GM21576 (cell line): Measurements from ENCODE around the gene ZNF333.
"Not testable (repeated sequence)": the region's sequence is repeated elsewhere in the genome, so short reads cannot be mapped to it uniquely, and the experiment has no call there.

Experiments used
- ATAC-seq: cut with Tn5 transposase; IDR thresholded peaks from one replicate; pipeline ENCODE4 v1.9.1; 2021; ENCODE audit warnings: mild to moderate bottlenecking, moderate library complexity; ENCODE audit not compliant: unreplicated experiment

ZNF333 gene

DNA sequence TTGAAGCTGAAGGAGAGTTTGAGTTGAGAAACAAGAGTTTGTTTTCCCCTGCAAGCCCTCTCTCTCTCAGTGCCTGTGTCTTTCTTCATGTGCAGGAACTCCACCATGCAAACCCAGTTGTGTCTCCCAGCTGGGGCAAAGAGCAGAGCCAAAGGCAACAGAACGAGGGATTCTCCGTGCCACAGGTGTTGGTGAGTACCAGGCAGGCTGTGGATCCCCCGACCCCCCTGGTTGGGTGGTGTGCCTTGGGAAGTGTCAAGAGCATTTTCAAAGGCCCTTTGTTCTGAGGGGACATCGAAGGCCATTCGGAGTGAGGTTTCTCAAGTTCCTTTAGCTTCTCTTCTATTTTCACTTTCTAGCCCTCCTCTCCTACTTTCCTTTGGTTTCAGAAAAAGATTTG is 5.6 kb downstream of the ZNF333 start:
- ATAC-seq = no peak

DNA sequence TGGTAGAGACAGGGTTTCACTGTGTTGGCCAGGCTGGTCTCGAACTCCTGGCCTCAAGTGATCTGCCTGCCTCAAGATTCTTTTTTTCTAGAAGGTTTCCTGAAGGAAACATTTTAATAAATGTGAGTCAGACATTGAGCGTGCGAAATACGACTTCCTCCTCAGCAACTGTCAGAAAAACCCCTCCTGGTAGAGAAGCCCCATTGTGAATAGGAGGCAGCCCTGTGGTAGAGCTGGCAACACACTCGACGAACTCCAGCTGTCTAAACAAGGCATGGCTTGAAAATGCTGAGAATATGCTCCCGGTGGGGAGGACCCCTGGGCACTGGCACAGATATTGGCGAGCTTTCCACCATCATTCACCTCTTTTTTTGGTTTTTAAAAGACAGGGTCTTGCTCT is 9.8 kb downstream of the ZNF333 start:
- no peak for ATAC-seq

DNA sequence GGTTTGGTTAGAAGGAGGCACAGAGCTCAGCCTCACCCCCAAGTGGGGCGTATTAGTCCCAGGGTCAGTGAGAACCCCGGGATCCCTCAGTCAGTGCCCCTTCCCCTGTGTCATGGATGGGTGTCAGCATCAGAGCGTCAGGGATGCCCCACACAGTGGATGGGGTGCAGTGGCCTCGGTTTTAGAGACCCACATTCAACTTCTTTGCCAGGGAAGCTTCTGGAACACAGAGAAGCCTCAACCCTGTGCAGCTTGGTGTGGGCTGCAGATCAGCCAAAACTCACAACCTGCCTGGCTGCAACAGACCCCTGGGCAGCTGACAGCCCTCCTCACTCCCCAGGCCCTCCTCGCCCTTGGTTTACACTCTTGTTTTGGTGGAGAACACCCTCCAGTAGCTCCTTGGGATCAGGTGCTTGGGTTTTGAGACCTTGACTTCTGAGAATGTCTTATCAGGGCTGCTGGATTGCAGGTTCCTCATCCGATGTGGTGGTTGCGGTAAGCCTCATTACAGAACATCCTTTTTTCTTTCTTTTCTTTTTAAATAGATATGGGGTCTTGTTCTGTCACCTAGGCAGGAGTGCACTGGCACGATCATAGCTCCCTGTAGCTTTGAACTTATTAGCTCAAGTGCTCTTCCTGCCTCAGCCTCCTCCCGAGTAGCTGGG is 11.0 kb downstream of the ZNF333 start:
- no peak for ATAC-seq

DNA sequence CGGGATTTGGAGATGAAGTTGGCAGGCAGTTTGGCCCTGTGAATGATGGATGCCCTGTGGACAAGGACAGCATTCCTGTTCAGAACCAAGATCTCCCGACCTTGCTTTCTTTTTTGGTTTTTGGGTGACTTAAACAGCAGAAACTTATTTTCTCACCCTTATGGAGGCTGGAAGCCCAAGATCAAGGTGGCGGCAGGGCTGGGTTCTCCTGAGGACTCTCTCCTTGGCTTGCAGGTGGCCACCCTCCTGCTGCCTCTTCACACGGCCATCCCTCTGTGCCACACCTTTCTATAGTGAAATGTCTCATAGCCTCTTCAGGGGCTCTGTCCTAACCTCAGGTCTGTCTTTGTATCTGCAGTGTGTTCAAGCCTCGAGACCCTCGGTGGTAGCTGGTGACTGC is 14.0 kb downstream of the ZNF333 start:
- ATAC-seq = no peak

DNA sequence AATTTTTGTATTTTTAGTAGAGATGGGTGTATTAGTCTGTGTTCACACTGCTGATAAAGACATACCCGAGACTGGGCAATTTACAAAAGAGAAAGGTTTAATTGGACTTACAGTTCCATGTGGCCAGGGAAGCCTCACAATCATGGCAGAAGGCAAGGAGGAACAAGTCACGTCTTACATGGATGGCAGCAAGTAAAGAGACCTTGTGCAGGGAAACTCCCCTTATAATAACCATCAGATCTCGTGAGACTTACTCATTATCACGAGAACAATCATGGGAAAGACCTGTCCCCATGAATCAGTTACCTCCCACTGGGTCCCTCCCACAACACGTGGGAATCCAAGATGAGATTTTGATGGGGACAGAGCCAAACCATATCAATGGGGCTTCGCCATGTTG is 14.6 kb downstream of the ZNF333 start:
- no peak for ATAC-seq

GRCh38 chr19:14715841-14716240 is 26.0 kb downstream of the ZNF333 start:
- ATAC-seq = no peak

DNA sequence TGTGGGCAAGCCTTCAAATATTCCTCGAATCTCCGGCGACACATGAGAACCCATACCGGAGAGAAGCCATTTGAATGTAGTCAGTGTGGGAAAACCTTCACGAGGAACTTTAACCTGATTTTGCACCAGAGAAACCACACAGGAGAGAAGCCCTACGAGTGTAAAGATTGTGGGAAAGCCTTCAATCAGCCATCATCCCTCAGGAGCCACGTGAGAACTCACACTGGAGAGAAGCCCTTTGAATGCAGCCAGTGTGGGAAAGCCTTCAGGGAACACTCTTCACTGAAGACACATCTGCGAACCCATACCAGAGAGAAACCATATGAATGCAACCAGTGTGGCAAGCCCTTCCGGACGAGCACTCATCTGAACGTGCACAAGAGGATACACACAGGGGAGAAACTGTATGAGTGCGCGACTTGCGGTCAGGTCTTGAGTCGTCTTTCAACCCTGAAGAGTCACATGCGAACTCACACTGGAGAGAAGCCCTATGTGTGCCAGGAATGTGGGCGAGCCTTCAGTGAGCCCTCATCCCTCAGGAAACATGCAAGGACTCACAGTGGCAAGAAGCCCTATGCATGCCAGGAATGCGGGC is 28.8 kb downstream of the ZNF333 start:
- ATAC-seq = no peak

GRCh38 chr19:14719162-14719561 is 29.3 kb downstream of the ZNF333 start:
- no peak for ATAC-seq

GRCh38 chr19:14722127-14722526 is 32.3 kb downstream of the ZNF333 start:
- no peak for ATAC-seq

- no peak for ATAC-seq
Measured at GRCh38 chr19:14728595-14728994, 38.7 kb downstream of the ZNF333 start.

DNA sequence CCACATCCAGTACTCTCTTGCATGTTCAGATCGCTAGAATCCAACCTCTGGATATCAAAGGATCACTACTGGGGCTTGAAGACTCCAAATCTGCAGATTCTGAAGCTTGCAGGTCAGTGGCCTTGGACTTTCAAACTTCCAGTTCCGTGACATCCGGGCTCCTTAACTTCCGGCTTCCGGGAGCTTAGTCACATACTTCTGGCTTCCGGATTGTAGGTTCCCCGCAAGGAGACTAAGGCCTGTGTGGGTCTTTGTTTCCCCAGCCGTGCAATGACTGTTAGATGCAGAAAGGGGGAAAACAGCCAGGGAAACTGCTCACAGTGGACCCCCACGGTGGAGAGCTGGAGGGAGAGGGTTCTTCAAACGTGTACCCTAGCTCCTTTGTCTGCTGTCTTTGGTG is 41.4 kb downstream of the ZNF333 start:
- no peak for ATAC-seq

- no peak for ATAC-seq
Measured at GRCh38 chr19:14732510-14732909, 42.7 kb downstream of the ZNF333 start.

DNA sequence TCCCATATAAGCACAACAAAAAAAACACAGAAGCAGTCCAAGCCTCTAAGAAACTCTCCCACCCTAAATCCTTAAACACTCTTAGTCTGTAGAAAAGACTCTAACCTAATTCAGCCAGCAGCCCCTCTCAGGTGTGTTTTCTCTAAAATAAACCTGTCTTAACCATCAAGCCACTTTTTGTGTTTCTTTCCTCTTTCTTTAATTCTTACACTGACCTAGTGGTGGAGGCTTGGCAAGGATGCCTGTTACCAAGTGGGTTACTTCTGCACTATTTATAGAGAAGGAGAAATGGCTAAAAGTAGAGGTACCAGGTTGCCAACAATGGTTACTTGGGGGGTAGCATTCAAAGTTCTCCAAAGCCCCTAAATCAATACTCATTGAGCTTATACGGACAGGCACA is 43.7 kb downstream of the ZNF333 start:
- no peak for ATAC-seq

DNA sequence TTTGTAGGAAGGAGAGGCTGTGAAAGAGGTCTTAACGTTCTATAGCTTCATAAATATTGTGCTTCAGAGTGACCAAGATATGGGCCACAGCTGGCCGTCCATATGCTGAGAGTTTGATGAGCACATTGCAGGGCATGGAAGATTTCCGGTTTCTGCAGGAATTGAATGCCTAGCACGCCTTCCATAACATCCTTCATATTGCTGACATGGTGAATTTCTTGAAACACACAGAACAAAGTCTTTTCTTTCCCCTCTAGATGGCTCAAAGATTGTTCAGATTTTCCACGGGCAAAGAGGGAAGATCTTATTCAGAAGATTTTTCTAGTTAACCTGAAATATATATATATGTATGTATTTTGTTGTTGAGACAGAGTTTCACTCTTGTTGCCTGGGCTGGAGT is 46.1 kb downstream of the ZNF333 start:
- no peak for ATAC-seq

GRCh38 chr19:14746886-14747285 is 57.0 kb downstream of the ZNF333 start:
- ATAC-seq = no peak

DNA sequence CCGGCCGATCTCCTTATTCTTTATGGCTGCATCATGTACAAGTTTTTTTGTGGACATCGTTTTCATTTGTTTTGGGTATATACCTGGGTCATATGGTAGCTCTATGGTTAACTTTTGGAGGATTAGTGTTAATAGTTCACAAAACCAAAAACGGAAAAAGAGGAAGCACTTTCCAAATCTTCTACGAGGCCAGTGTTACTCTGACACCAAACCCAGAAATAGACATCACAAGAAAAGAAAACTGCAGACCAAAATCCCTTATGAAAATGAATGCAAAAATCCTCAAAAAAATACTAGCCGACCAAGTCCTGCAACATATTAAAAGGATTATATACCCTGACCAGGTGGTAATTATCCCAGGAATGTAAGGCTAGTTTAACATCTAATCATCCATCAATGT is 58.8 kb downstream of the ZNF333 start:
- ATAC-seq = no peak

- ATAC-seq = no peak
Measured at GRCh38 chr19:14758816-14759215, 69.0 kb downstream of the ZNF333 start.

DNA sequence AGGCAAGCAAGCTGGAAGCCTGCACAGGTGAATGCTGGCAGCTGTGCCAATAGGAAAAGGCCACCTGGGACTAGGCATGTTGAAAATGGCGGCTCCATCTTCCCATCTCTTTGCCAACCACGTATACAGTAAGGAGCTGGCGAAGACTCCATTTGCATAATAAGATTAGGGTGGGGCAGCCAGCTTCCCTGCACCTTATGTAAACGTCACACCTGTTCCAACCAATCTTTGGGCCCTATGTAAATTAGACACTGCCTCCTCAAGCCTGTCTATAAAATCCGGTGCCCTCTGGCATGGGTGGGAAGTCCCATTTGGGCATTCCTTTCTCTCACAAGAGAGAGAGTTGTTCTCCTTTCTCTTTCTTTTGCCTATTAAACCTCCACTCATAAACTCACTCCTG is 71.8 kb downstream of the ZNF333 start:
- no peak for ATAC-seq

DNA sequence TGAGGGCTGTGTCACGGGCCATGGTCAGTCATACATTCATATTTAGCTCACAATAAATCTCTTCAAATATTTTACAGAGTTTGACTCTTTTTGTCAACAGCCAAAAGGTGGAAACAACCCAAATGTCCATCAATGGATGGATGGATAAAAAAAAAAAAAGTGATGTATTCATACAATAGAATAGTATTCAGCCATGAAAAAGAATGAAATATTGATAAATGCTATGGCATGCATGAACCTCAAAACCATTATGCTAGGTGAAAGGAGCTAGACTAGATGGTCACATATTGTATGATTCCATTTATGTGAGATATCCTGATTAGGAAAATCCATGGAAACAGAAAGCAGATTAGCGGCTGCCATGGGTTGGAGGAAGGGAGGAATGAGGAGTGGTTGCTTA is 72.3 kb downstream of the ZNF333 start:
- ATAC-seq = no peak

GRCh38 chr19:14763497-14764145 is 73.8 kb downstream of the ZNF333 start:
- no peak for ATAC-seq

- ATAC-seq = no peak
Measured at GRCh38 chr19:14764401-14764800, 74.6 kb downstream of the ZNF333 start.

DNA sequence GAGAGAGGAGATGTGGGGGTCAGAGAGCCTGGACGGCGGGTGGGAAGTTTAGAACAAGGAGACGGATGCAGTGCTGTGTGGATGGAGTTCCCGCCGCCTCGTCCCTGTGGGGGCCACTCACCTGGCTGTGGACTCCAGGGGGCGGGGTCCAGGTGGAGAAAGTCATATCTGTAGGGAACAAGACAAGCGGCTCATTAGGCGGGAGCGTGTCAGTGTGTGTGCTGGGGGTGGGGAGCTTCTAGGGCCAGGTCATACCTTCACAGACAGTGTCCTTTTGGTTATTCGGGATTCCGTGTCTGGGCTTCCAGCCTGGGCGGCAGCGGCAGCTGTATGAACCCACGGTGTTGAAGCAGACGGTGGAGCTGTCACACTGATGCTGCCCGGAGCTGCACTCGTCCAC is 75.6 kb downstream of the ZNF333 start:
- ATAC-seq = not testable (repeated sequence)

GRCh38 chr19:14765841-14766240 is 76.0 kb downstream of the ZNF333 start:
- not testable (repeated sequence) for ATAC-seq
